Stimulated activated CD4-positive, alpha-beta T cell treated with anti-CD3 and anti-CD28 coated beads, TNF-alpha, amount 100 ng/mL, for 4 hours (primary cell): ENCODE results near the gene ARMH4.

ENCODE experiments used
- DNase-seq, 3 experiments: peaks; one replicate each; pipeline ENCODE4 v3.0.0-alpha.2; 2020; ENCODE audit warnings: low read depth in 3 of 3

The ARMH4 gene

GRCh38 chr14:58048219-58048618 is 103.8 kb downstream of the ARMH4 start:
- DNase-seq: no peak

GRCh38 chr14:58027904-58028303 is 124.1 kb downstream of the ARMH4 start:
- no peak for DNase-seq

- DNase-seq: no peak
These were observed 125.0 kb downstream of the ARMH4 start for GRCh38 chr14:58026967-58027366.

GRCh38 chr14:58026219-58026618 is 125.8 kb downstream of the ARMH4 start:
- no peak for DNase-seq

- DNase-seq: no peak
These were observed 137.2 kb downstream of the ARMH4 start for GRCh38 chr14:58014778-58015177.

- no peak for DNase-seq
These were observed 149.4 kb downstream of the ARMH4 start for GRCh38 chr14:58002618-58003017.

GRCh38 chr14:57999979-58000378 is 152.0 kb downstream of the ARMH4 start:
- no peak for DNase-seq

GRCh38 chr14:57999471-57999870 is 152.5 kb downstream of the ARMH4 start:
- DNase-seq: no peak

- no peak for DNase-seq
These were observed 153.2 kb downstream of the ARMH4 start for GRCh38 chr14:57998766-57999165.

- DNase-seq: no peak
These were observed 160.7 kb downstream of the ARMH4 start for GRCh38 chr14:57991353-57991752.

GRCh38 chr14:57988445-57988844 is 163.6 kb downstream of the ARMH4 start:
- no peak for DNase-seq

GRCh38 chr14:57987596-57988300 is 164.3 kb downstream of the ARMH4 start:
- no peak for DNase-seq

- no peak for DNase-seq
These were observed 165.0 kb downstream of the ARMH4 start for GRCh38 chr14:57987051-57987450.

GRCh38 chr14:57982804-57983634 is 169.0 kb downstream of the ARMH4 start:
- DNase-seq: no peak

- no peak for DNase-seq
These were observed 170.0 kb downstream of the ARMH4 start for GRCh38 chr14:57981817-57982560.

GRCh38 chr14:57979376-57980048 is 172.5 kb downstream of the ARMH4 start:
- DNase-seq: no peak

- no peak for DNase-seq
These were observed 175.3 kb downstream of the ARMH4 start for GRCh38 chr14:57976701-57977100.

GRCh38 chr14:57974896-57975295 is 177.1 kb downstream of the ARMH4 start:
- no peak for DNase-seq

- DNase-seq: no peak
These were observed 181.4 kb downstream of the ARMH4 start for GRCh38 chr14:57970594-57970993.

GRCh38 chr14:57970175-57970574 is 181.8 kb downstream of the ARMH4 start:
- no peak for DNase-seq

- DNase-seq: no peak
These were observed 188.9 kb downstream of the ARMH4 start for GRCh38 chr14:57963071-57963470.
